NCI-H2029 (cell line): Measurements from ENCODE around the gene TLE2.
"Not testable (repeated sequence)": the region's sequence is repeated elsewhere in the genome, so short reads cannot be mapped to it uniquely, and the experiment has no call there.

Experiments used
- DNase-seq: peaks from one replicate; lab custom pipeline; 2025; lab: John Stamatoyannopoulos, UW

The TLE2 gene

GRCh38 chr19:2983351-2984214, 45.5 kb downstream of the TLE2 start:
- peak; percentile 13 for DNase-seq

DNA sequence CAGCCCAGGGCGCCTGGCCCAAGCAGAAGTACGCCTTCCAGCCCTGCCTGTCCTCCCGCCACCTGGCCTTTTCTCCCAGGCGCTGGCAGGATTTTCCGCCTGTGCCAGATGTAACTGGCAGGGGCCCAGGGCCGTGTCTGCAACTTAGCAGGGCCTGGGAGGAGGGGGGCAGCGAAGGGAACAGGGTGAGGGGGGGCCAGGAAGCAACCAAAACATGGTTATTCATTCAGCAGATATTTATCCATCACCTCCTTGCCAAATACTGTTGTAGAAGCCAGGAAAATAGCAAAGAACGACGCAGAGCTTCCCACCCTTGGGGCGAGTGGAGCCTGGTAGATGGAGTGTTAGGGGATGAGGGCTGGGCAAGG, 46.1 kb downstream of the TLE2 start:
- peak; percentile 80 for DNase-seq

DNA sequence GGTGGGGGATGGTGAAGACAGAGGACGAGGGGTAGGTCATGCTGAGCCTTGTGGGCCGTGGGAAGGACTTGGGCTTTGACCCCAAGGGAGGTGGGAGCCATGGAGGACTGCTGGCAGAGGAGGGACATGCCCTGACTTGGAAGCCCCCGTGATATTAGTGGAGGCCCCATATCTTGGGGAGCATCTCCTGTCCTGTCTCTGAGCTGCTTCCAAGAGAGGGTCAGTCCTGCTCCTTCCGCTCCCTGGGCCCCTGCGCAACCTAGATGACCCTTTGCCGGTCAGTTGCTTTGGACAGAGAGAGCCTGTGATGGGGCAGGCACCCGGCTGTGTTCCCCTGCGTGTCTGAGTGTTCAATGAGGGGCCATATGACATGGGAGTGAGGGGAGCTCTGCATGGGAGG, 46.5 kb downstream of the TLE2 start:
- DNase-seq, result no peak

- DNase-seq, result no peak
Measured at GRCh38 chr19:2981898-2982297, 47.2 kb downstream of the TLE2 start.

DNA sequence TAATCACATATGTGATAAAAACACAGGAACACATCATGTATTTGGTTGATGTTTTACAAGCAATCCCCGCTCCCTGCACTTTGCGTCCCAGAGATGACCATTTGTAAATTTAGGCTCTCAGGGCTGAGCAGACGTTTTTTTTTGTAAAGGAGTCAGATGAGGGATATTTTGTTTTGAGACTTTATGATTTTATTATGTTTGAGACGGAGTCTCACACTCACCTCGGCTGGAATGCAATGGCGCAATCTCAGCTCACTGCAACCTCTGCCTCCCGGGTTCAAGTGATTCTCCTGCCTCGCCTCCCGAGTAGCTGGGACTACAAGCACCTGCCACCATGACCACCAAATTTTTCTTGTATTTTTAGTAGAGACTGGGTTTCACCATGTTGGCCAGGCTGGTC, 50.3 kb downstream of the TLE2 start:
- DNase-seq, result no peak

DNA sequence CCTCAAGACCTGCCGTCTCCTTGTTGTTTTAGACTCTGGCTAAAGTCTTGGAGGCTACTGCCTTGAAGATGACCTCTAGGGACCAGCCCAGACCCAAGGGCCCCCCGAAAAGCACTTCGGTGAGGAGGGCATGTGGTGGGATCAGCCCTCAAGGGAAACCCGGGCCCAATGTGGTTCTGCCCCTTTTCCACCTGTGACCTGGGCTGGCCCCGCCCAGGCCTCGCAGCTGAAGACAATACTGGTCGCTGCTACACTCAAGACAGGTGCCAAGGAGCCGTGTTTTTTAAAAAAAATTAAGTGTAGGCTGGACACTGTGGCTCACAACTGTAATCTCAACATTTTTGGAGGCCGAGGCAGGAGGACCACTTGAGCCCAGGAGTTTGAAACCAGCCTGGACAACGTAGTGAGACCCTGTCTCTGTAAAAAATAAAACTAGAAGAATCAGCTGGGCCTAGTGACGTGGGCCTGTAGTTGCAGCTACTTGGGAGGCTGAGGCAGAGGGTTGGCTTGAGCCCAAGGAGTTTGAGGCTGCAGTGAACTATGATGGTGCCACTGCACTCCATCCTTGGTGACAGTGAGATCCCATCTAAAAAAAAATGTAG, 50.8 kb downstream of the TLE2 start:
- no peak for DNase-seq

- no peak for DNase-seq
Measured at GRCh38 chr19:2977746-2978138, 51.3 kb downstream of the TLE2 start.

DNA sequence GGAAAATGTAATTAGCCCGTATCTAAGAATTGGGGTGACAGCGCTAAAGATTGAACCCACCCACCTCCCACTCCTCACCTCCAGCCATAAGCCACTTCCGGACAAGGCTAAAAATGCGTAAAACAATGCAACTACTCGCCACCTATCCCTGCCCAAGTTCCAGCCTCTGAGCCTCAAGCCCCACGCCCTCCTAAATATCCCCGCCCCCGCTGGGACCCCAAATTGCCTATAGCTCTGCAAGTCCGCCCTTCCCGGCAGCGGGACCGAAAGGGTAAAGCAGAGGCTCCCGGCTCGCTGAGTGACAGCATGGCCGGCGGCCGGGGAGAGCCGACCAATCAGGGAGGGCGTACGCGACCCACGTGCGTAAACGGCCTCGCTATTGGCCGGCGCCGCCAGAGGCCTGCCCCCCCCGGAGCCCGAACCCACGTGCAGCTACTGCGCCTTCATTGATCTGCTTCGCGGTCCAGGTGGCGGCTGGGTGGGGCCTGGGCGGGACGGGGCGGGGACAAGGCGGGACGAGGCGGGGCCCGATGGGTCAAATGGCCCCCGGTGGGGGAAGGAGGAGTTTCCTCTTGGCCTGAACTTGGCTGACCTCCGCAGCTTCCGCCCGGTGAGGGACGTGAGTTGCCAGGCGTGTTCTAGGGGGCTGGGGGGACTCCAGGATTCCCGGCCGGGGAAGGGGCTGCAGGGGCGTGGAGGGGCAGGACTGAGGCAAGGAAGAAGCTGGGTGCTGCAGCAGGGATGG, 51.9 kb downstream of the TLE2 start, which contains the start of gene TLE6:
TLE6 (plus strand) TSS at position 564 of the 745 bp plus-strand sequence. CDS start 670 bp downstream, outside the sequence.
- DNase-seq, result peak; percentile 96

- DNase-seq, result no peak
Measured at GRCh38 chr19:2976609-2977000, 52.5 kb downstream of the TLE2 start.

DNA sequence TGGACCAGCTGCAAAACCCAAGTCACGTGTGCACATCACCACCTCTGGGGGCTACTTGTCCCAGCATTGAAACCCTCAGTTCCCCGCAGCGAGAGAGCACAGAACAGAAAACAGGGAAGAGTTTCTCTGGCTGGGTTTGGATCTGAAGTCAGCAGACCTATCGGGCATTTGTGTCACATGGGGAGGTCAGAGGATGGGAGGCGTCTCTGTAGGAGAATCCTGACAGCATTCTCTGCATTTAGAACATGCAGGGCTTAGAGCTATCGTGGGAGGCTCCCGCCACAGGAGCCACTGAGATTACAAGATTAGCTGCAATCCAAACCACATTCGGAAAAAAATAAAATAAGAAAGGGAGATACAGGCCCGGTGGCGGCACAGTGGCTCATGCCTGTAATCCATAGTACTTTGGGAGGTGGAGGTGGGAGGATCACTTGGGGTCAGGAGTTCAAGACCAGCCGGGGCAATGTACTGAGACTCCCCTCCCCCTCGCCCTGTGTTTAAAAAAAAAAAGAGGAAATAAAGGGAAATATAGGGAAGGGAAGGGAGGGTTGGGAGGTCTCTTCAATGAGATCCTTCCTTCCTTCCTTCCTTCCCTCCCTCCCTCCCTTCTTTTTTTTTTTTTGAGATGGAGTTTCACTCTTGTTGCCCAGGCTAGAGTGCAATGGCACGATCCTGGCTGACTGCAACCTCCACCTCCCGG, 54.6 kb downstream of the TLE2 start:
- no peak for DNase-seq

DNA sequence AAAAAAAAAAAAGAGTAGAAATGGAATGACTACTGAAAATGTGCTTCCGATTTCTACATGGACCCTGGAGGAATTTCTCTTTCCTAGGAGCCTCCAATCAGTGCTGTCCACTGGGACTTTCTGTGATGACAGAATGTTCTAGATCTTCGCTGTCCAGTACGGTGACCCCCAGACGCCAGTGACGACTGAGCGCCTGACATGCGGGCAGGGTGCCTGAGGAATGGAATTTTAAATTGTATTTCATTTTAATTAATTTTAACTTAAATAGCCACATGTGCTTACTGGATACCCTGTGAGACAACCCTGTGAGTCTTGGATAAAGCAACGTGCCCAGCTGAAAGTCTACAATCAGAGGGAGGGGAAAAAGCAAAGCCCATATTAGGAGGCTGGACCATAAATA, 55.9 kb downstream of the TLE2 start:
- no peak for DNase-seq

- peak; percentile 72 for DNase-seq
Measured at GRCh38 chr19:2970201-2970835, 58.8 kb downstream of the TLE2 start.

DNA sequence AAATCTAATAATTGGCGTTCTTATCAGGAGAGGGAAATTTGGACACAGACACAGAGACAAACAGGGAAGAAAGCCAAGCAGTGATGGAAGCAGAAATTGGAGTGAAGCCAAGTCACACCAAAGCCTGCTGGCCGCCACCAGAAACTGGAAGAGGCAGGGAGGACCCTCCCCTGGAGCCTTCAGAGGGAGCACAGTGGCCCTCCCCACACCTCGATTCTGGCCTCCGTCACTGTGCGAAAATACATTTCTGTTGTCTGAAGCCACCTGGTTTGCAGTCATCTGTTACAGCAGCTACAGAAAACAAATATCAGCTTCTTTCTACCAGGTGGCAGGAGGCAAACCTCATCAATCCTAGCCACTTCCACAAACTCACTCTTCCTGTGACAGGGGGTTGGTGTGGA, 60.0 kb downstream of the TLE2 start:
- DNase-seq, result peak; percentile 97

DNA sequence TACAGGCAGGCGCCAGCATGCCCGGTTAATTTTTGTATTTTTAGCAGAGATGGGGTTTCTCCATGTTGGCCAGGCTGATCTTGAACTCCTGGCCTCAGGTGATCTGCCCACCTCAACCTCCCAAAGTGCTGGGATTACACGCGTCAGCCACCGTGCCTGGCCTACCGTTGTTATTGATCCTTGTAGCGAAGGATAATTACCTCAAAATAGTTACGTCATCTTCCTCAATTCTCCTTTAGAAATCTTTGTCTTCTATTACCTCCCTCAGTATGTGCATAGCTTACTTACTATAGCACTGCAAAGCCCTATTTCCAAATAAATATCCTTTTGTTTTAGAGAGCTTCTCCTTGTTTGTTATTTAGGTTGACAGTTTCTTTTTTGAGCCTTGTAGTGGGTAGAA, 61.1 kb downstream of the TLE2 start:
- no peak for DNase-seq

- DNase-seq, result no peak
Measured at GRCh38 chr19:2964874-2965273, 64.2 kb downstream of the TLE2 start.

GRCh38 chr19:2963631-2964030, 65.4 kb downstream of the TLE2 start:
- DNase-seq, result not testable (repeated sequence)

- DNase-seq, result no peak
Measured at GRCh38 chr19:2963122-2963521, 66.0 kb downstream of the TLE2 start.

DNA sequence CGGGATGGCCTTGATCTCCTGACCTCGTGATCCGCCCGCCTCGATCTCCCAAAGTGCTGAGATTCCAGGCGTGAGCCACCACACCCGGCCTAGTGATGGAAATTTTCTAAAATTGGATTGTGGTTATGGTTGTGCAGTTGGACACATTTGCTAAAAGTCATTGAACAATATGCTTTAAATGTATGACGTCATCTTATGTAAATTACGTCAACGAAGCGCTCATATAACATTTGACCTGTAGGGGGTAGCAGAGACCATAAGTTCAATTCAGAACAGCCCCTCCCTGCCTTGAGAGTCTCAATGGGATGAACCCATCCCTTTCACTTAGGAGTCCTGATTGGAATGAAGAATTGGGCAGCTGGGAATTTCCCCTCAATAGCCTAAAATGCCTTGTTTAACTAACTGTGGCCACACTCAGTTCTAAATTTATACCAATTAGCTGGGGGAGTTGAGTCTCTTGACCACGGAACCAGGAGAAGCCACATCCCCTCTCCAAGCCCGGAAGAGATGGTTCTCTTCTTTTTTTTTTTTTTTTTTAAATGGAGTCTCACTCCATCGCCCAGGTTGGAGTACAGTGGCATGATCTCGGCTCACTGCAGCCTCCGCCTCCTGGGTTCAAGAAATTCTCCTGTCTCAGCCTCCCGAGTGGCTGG, 66.9 kb downstream of the TLE2 start:
- peak; percentile 66 for DNase-seq

- DNase-seq, result no peak
Measured at GRCh38 chr19:2960120-2960519, 69.0 kb downstream of the TLE2 start.

- DNase-seq, result no peak
Measured at GRCh38 chr19:2957160-2957559, 71.9 kb downstream of the TLE2 start.

- peak; percentile 13 for DNase-seq
Measured at GRCh38 chr19:2952953-2953481, 76.1 kb downstream of the TLE2 start.
